H9 (cell line): Measurements from ENCODE around the gene IQCB1. TPM values are rescaled to one million over a fixed set of nuclear protein-coding genes. Genes with fewer than 3 reads are reported as not detected.

Source experiments
- DNase-seq: peaks from one replicate; pipeline ENCODE4 v3.0.0-alpha.2; 2017
- H2AFZ ChIP-seq: one replicate; pipeline ENCODE4 v1.6.1; 2013; ENCODE audit warnings: mild to moderate bottlenecking, low read length, control low read depth, moderate library complexity
- H2AK5ac ChIP-seq: 2 replicates; pipeline ENCODE4 v1.6.1; 2013; ENCODE audit warnings: low read length, control low read depth, mixed read lengths; ENCODE audit not compliant: insufficient read length
- H2BK120ac ChIP-seq: one replicate; pipeline ENCODE4 v1.6.1; 2013; ENCODE audit warnings: low read depth, mild to moderate bottlenecking, low read length, control low read depth, inconsistent platforms; ENCODE audit not compliant: poor library complexity, severe bottlenecking
- H2BK12ac ChIP-seq: 2 replicates; pipeline ENCODE4 v1.6.1; 2013; ENCODE audit warnings: low read length, control low read depth, mixed read lengths, low read depth; ENCODE audit not compliant: insufficient read length
- H2BK15ac ChIP-seq: 2 replicates; pipeline ENCODE4 v1.6.1; 2013; ENCODE audit warnings: low read depth, low read length, control low read depth
- H2BK20ac ChIP-seq: one replicate; pipeline ENCODE4 v1.6.1; 2013; ENCODE audit warnings: low read depth, mild to moderate bottlenecking, low read length, control low read depth, inconsistent platforms; ENCODE audit not compliant: poor library complexity, severe bottlenecking
- H2BK5ac ChIP-seq: 2 replicates; pipeline ENCODE4 v1.6.1; 2013; ENCODE audit warnings: low read length, control low read depth, mixed read lengths; ENCODE audit not compliant: insufficient read length
- H3K14ac ChIP-seq: 2 replicates; pipeline ENCODE4 v1.6.1; 2013; ENCODE audit warnings: low read length, control low read depth; ENCODE audit not compliant: insufficient read depth
- H3K18ac ChIP-seq: 2 replicates; pipeline ENCODE4 v1.6.1; 2013; ENCODE audit warnings: low read depth, mild to moderate bottlenecking, mixed read lengths, low read length, control low read depth; ENCODE audit not compliant: insufficient read length
- H3K23ac ChIP-seq: 2 replicates; pipeline ENCODE4 v1.6.1; 2013; ENCODE audit warnings: low read length, control low read depth, mixed read lengths, low read depth; ENCODE audit not compliant: insufficient read length
- H3K23me2 ChIP-seq: 2 replicates; pipeline ENCODE4 v1.6.1; 2013; ENCODE audit warnings: low read depth, mild to moderate bottlenecking, mixed read lengths, low read length, control low read depth; ENCODE audit not compliant: insufficient read length, poor library complexity, severe bottlenecking
- H3K27ac ChIP-seq: 2 replicates; pipeline ENCODE4 v1.5.1; 2013; ENCODE audit warnings: low read length, control low read depth, mixed read lengths, low read depth; ENCODE audit not compliant: insufficient read length
- H3K27me3 ChIP-seq: 2 replicates; pipeline ENCODE4 v1.6.1; 2013; ENCODE audit warnings: low read length, control low read depth, inconsistent platforms; ENCODE audit not compliant: insufficient read depth
- H3K4ac ChIP-seq: 2 replicates; pipeline ENCODE4 v1.6.1; 2013; ENCODE audit warnings: low read depth, mild to moderate bottlenecking, control low read depth, inconsistent platforms, low read length, moderate library complexity
- H3K4me1 ChIP-seq: 2 replicates; pipeline ENCODE4 v1.6.1; 2013; ENCODE audit warnings: low read length, control low read depth, inconsistent platforms; ENCODE audit not compliant: insufficient read depth
- H3K4me2 ChIP-seq: 2 replicates; pipeline ENCODE4 v1.6.1; 2013; ENCODE audit warnings: low read length, control low read depth, mixed read lengths; ENCODE audit not compliant: insufficient read length, insufficient read depth
- H3K56ac ChIP-seq: 2 replicates; pipeline ENCODE4 v1.6.1; 2013; ENCODE audit warnings: low read depth, mild to moderate bottlenecking, mixed read lengths, low read length, control low read depth; ENCODE audit not compliant: insufficient read length
- H3K79me1 ChIP-seq: 2 replicates; pipeline ENCODE4 v1.6.1; 2013; ENCODE audit warnings: low read depth, mild to moderate bottlenecking, moderate library complexity, low read length, control low read depth, inconsistent platforms; ENCODE audit not compliant: insufficient read depth, poor library complexity, severe bottlenecking
- H3K79me2 ChIP-seq: 2 replicates; pipeline ENCODE4 v1.6.1; 2013; ENCODE audit warnings: low read length, control low read depth, inconsistent platforms; ENCODE audit not compliant: insufficient read depth
- H3K9ac ChIP-seq: 2 replicates; pipeline ENCODE4 v1.6.1; 2013; ENCODE audit warnings: low read length, control low read depth, mixed read lengths; ENCODE audit not compliant: insufficient read length; ENCODE audit errors: extremely low read depth
- H3K9me3 ChIP-seq: one replicate; pipeline ENCODE4 v1.6.1; 2013; ENCODE audit warnings: low read depth, low read length, inconsistent platforms; ENCODE audit not compliant: control insufficient read depth
- H3T11ph ChIP-seq: one replicate; pipeline ENCODE4 v1.6.1; 2013; ENCODE audit warnings: mild to moderate bottlenecking, low read length, control low read depth, inconsistent platforms
- H4K20me1 ChIP-seq: one replicate; pipeline ENCODE4 v1.6.1; 2013; ENCODE audit not compliant: control insufficient read depth, insufficient read length, insufficient read depth
- H4K5ac ChIP-seq: 2 replicates; pipeline ENCODE4 v1.6.1; 2013; ENCODE audit warnings: low read depth, mild to moderate bottlenecking, mixed read lengths, low read length, control low read depth; ENCODE audit not compliant: insufficient read length
- H4K8ac ChIP-seq: replicated peaks from 2 replicates; pipeline ENCODE4 v1.6.1; 2013; ENCODE audit warnings: low read length, control low read depth, mixed read lengths, low read depth; ENCODE audit not compliant: insufficient read length
- H4K91ac ChIP-seq: 2 replicates; pipeline ENCODE4 v1.6.1; 2013; ENCODE audit warnings: low read depth, mild to moderate bottlenecking, moderate library complexity, mixed read lengths, low read length, control low read depth; ENCODE audit not compliant: insufficient read length
- H3K27ac Mint-ChIP-seq, 3 experiments: 2 replicates in 2 of 3; 3 replicates in 1 of 3; pipeline ENCODE4 v1.8.0; 2020 to 2021; ENCODE audit warnings: mixed read lengths in 3 of 3, mild to moderate bottlenecking in 1 of 3, moderate library complexity in 1 of 3
- H3K27me3 Mint-ChIP-seq: 2 replicates; pipeline ENCODE4 v1.8.0; 2021; ENCODE audit warnings: low read depth, mild to moderate bottlenecking, moderate library complexity, mixed read lengths
- H3K36me3 Mint-ChIP-seq, 3 experiments: 2 replicates in 2 of 3; 3 replicates in 1 of 3; pipeline ENCODE4 v1.8.0; 2020 to 2021; ENCODE audit warnings: low read depth in 3 of 3, mixed read lengths in 3 of 3; ENCODE audit not compliant: insufficient read depth in 1 of 3
- H3K4me1 Mint-ChIP-seq, 2 experiments: 2 replicates each; pipeline ENCODE4 v1.8.0; 2020; ENCODE audit warnings: mixed read lengths in 2 of 2
- H3K4me3 Mint-ChIP-seq, 2 experiments: 2 replicates in 1 of 2; 3 replicates in 1 of 2; pipeline ENCODE4 v1.8.0; 2020 to 2021; ENCODE audit warnings: mild to moderate bottlenecking in 2 of 2, mixed read lengths in 2 of 2, moderate library complexity in 1 of 2
- H3K9me3 Mint-ChIP-seq, 2 experiments: 2 replicates in 1 of 2; 3 replicates in 1 of 2; pipeline ENCODE4 v1.8.0; 2020; ENCODE audit warnings: mild to moderate bottlenecking in 2 of 2, mixed read lengths in 2 of 2, moderate library complexity in 1 of 2
- CTCF ChIP-seq: fragments of 200-600 bp; sonication (generic); conservative IDR thresholded peaks from 3 replicates; pipeline ENCODE4 v1.8.0; 2021; ENCODE audit warnings: antibody characterized with exemption, mild to moderate bottlenecking
- WGBS: extraction: QIAGEN DNeasy Blood & Tissue Kit; methylation state at CpG from one replicate; pipeline ENCODE4 v1.1.7; 2013; ENCODE audit warnings: missing lambda C conversion rate, low lambda C conversion rate, mixed read lengths; ENCODE audit not compliant: insufficient read length; ENCODE audit errors: extremely low coverage; 5-methylcytosine and 5-hydroxymethylcytosine counted together
- total RNA-seq: library from RNA; stranded (reverse); gene quantifications from 2 replicates; pipeline ENCODE4 v1.2.1, GENCODE V29; 2021

IQCB1 gene
- total RNA-seq, 1 experiment from 2014 or later, result 35.8 TPM

GRCh38 chr3:121757087-121757811 lies 77.6 kb downstream of the IQCB1 start:
- H3K4me2 ChIP-seq, result no peak overlapping the region
- H3K23ac ChIP-seq, result no peak overlapping the region
- no peak overlapping the region for H2BK15ac ChIP-seq
- H2BK120ac ChIP-seq, result no peak overlapping the region
- no peaks in the 10 kb centered on the region for H3K9me3 Mint-ChIP-seq
- H3K27me3 ChIP-seq, result no peaks in the 10 kb centered on the region
- no peak for TF ChIP-seq CTCF
- no peak overlapping the region for H3K27ac ChIP-seq
- no peak overlapping the region for H3K4ac ChIP-seq
- no peak overlapping the region for H3K27ac Mint-ChIP-seq
- H4K5ac ChIP-seq, result no peak overlapping the region
- H3K23me2 ChIP-seq, result no peaks in the 10 kb centered on the region
- H3K27me3 Mint-ChIP-seq, result no peaks in the 10 kb centered on the region; the same call in none of the 2 replicates
- H2BK12ac ChIP-seq, result no peak overlapping the region
- no peak for DNase-seq
- H3K9ac ChIP-seq, result no peak overlapping the region
- no peak overlapping the region for H3K18ac ChIP-seq
- H4K91ac ChIP-seq, result no peak overlapping the region
- no peak overlapping the region for H2AK5ac ChIP-seq
- no CpG with 5 or more reads among the region's 4 CpGs for WGBS
- H2BK20ac ChIP-seq, result no peak overlapping the region
- no peaks in the 10 kb centered on the region for H3K36me3 Mint-ChIP-seq
- 0 out of 4 replicates have a peak, but pooled peaks cover 2% of the 10 kb centered on the region in 2 experiments for H3K4me1 Mint-ChIP-seq
- no peak overlapping the region for H2BK5ac ChIP-seq
- no peak overlapping the region for H2AFZ ChIP-seq
- H3K56ac ChIP-seq, result no peak overlapping the region
- no peak overlapping the region for H3K14ac ChIP-seq
- no peaks in the 10 kb centered on the region for H3K9me3 ChIP-seq
- H3T11ph ChIP-seq, result no peak overlapping the region
- H3K4me1 ChIP-seq, result no peaks in the 10 kb centered on the region
- no peaks in the 10 kb centered on the region for H3K79me2 ChIP-seq
- no peak overlapping the region for H3K4me3 Mint-ChIP-seq
- no peaks in the 10 kb centered on the region for H3K79me1 ChIP-seq
- H4K20me1 ChIP-seq, result no peaks in the 10 kb centered on the region
- H4K8ac ChIP-seq, result no peak overlapping the region
